DMS114 treated with DMSO at 0.1 percent for 48 hours (cell line): Measurements from ENCODE around the gene ZNF407.
"Not testable (repeated sequence)": the region's sequence is repeated elsewhere in the genome, so short reads cannot be mapped to it uniquely, and the experiment has no call there.

Experiments
- DNase-seq: peaks from one replicate; lab custom pipeline; 2025; ENCODE audit not compliant: unreplicated experiment; lab: John Stamatoyannopoulos, UW

Gene ZNF407

GRCh38 chr18:75087119-75088020, 489.7 kb downstream of the ZNF407 start:
- no peak for DNase-seq

GRCh38 chr18:75088021-75088506, 490.4 kb downstream of the ZNF407 start:
- no peak for DNase-seq

GRCh38 chr18:75088622-75089211, 491.0 kb downstream of the ZNF407 start:
- DNase-seq, result no peak

- no peak for DNase-seq
These were observed 492.2 kb downstream of the ZNF407 start for GRCh38 chr18:75089748-75090327.

GRCh38 chr18:75090336-75090735, 492.7 kb downstream of the ZNF407 start:
- no peak for DNase-seq

- DNase-seq, result no peak
These were observed 500.0 kb downstream of the ZNF407 start for GRCh38 chr18:75097491-75098225.

- no peak for DNase-seq
These were observed 503.4 kb downstream of the ZNF407 start for GRCh38 chr18:75100832-75101630.

GRCh38 chr18:75101916-75102315, 504.2 kb downstream of the ZNF407 start:
- no peak for DNase-seq

GRCh38 chr18:75104029-75104428, 506.4 kb downstream of the ZNF407 start:
- DNase-seq, result not testable (repeated sequence)

- DNase-seq, result no peak
These were observed 506.8 kb downstream of the ZNF407 start for GRCh38 chr18:75104483-75104882.

GRCh38 chr18:75105551-75106254, 508.0 kb downstream of the ZNF407 start:
- no peak for DNase-seq

GRCh38 chr18:75106746-75107145, 509.1 kb downstream of the ZNF407 start:
- no peak for DNase-seq

- no peak for DNase-seq
These were observed 509.7 kb downstream of the ZNF407 start for GRCh38 chr18:75107196-75107930.

- DNase-seq, result no peak
These were observed 510.2 kb downstream of the ZNF407 start for GRCh38 chr18:75107931-75108276.

- no peak for DNase-seq
These were observed 511.1 kb downstream of the ZNF407 start for GRCh38 chr18:75108579-75109318.

GRCh38 chr18:75109319-75109691, 511.6 kb downstream of the ZNF407 start:
- DNase-seq, result no peak

GRCh38 chr18:75109819-75110218, 512.1 kb downstream of the ZNF407 start:
- DNase-seq, result no peak

GRCh38 chr18:75110311-75110710, 512.6 kb downstream of the ZNF407 start:
- DNase-seq, result no peak
